HAP-1 (cell line): ENCODE measurements around the gene CDK15.
"Not testable (repeated sequence)": the region's sequence is repeated elsewhere in the genome, so short reads cannot be mapped to it uniquely, and the experiment has no call there.

Experiments used
- DNase-seq, 2 experiments: peaks; one replicate each; pipeline ENCODE4 v3.0.0-alpha.2; 2016 to 2020; ENCODE audit warnings: low spot score in 2 of 2
- H3K27me3 ChIP-seq: fragments of 250-450 bp; sonication (Bioruptor Pico); 2 replicates; pipeline ENCODE4 v1.5.1; 2020; ENCODE audit warnings: low read depth, mild to moderate bottlenecking, moderate library complexity
- H3K36me3 ChIP-seq: fragments of 250-450 bp; sonication (Bioruptor Pico); replicated peaks from 2 replicates; pipeline ENCODE4 v1.5.1; 2020; ENCODE audit warnings: mild to moderate bottlenecking
- H3K4me1 ChIP-seq: fragments of 250-450 bp; sonication (Bioruptor Pico); 2 replicates; pipeline ENCODE4 v1.5.1; 2020; ENCODE audit warnings: mild to moderate bottlenecking
- H3K4me3 ChIP-seq: fragments of 250-450 bp; sonication (Bioruptor Pico); 2 replicates; pipeline ENCODE4 v1.5.1; 2020; ENCODE audit warnings: mild to moderate bottlenecking, moderate library complexity
- H3K9me3 ChIP-seq: fragments of 250-450 bp; sonication (Bioruptor Pico); 2 replicates; pipeline ENCODE4 v1.5.1; 2020; ENCODE audit warnings: mild to moderate bottlenecking, moderate library complexity
- in situ Hi-C: fragments of 300-500 bp; cut with MboI; formaldehyde crosslinking; loops from 3 replicates; pipeline ENCODE4 v1.14.3; 2020; ENCODE audit warnings: low sequenced_read_pairs, inconsistent platforms, mixed read lengths

Gene CDK15

GRCh38 chr2:201821080-201821479 is 14.7 kb downstream of the CDK15 start:
- in situ Hi-C loops: no loop called here
- Histone ChIP-seq H3K4me3 (no peak overlapping the region), H3K4me1 (no peaks in the 10 kb centered on the region), H3K27me3 (no peaks in the 10 kb centered on the region), H3K9me3 (no peaks in the 10 kb centered on the region), H3K36me3 (no peaks in the 10 kb centered on the region)
- no peak for DNase-seq

GRCh38 chr2:201824212-201824611 is 17.9 kb downstream of the CDK15 start:
- no peak overlapping the region for H3K4me3 ChIP-seq
- H3K36me3 ChIP-seq: no peaks in the 10 kb centered on the region
- DNase-seq: no peak
- no peaks in the 10 kb centered on the region for H3K9me3 ChIP-seq
- H3K4me1 ChIP-seq: no peaks in the 10 kb centered on the region
- in situ Hi-C loops: no loop called here
- no peaks in the 10 kb centered on the region for H3K27me3 ChIP-seq

GRCh38 chr2:201827621-201828020 is 21.3 kb downstream of the CDK15 start:
- in situ Hi-C loops: no loop called here
- no peaks in the 10 kb centered on the region for H3K4me1 ChIP-seq
- DNase-seq: no peak

GRCh38 chr2:201828220-201828619 is 21.9 kb downstream of the CDK15 start:
- no peaks in the 10 kb centered on the region for H3K36me3 ChIP-seq
- in situ Hi-C loops: no loop called here
- no peak for DNase-seq
- H3K27me3 ChIP-seq: no peaks in the 10 kb centered on the region
- no peak overlapping the region for H3K4me3 ChIP-seq
- H3K9me3 ChIP-seq: no peaks in the 10 kb centered on the region
- H3K4me1 ChIP-seq: no peaks in the 10 kb centered on the region

More at GRCh38 chr2:201827621-201828020, 21.3 kb downstream of the CDK15 start:
- no peak overlapping the region for H3K4me3 ChIP-seq
- no peaks in the 10 kb centered on the region for H3K36me3 ChIP-seq
- no peaks in the 10 kb centered on the region for H3K27me3 ChIP-seq
- H3K9me3 ChIP-seq: no peaks in the 10 kb centered on the region

- in situ Hi-C loops: no loop called here
- no peaks in the 10 kb centered on the region for H3K9me3 ChIP-seq
- DNase-seq: no peak
- H3K36me3 ChIP-seq: no peaks in the 10 kb centered on the region
- no peaks in the 10 kb centered on the region for H3K27me3 ChIP-seq
- no peak overlapping the region for H3K4me3 ChIP-seq
- no peaks in the 10 kb centered on the region for H3K4me1 ChIP-seq
Measured at GRCh38 chr2:201830666-201831065, 24.3 kb downstream of the CDK15 start.

GRCh38 chr2:201831469-201831868 is 25.1 kb downstream of the CDK15 start:
- in situ Hi-C loops: no loop called here
- H3K36me3 ChIP-seq: no peaks in the 10 kb centered on the region
- H3K4me3 ChIP-seq: no peak overlapping the region
- no peaks in the 10 kb centered on the region for H3K9me3 ChIP-seq
- DNase-seq: no peak
- H3K27me3 ChIP-seq: no peaks in the 10 kb centered on the region
- H3K4me1 ChIP-seq: no peaks in the 10 kb centered on the region

- Histone ChIP-seq H3K27me3 (0 out of 2 replicates have a peak, but pooled peaks cover 3% of the 10 kb centered on the region), H3K36me3 (no peaks in the 10 kb centered on the region), H3K4me3 (no peak overlapping the region), H3K9me3 (no peaks in the 10 kb centered on the region), H3K4me1 (no peaks in the 10 kb centered on the region)
- no peak for DNase-seq
- in situ Hi-C loops: no loop called here
Measured at GRCh38 chr2:201833781-201834180, 27.4 kb downstream of the CDK15 start.

GRCh38 chr2:201835066-201835465 is 28.7 kb downstream of the CDK15 start:
- Histone ChIP-seq H3K4me3 (no peak overlapping the region), H3K27me3 (0 out of 2 replicates have a peak, but pooled peaks cover 3% of the 10 kb centered on the region), H3K36me3 (no peaks in the 10 kb centered on the region), H3K4me1 (no peaks in the 10 kb centered on the region), H3K9me3 (no peaks in the 10 kb centered on the region)
- in situ Hi-C loops: no loop called here
- DNase-seq: no peak

- no peaks in the 10 kb centered on the region for H3K9me3 ChIP-seq
- 0 out of 2 replicates have a peak, but pooled peaks cover 3% of the 10 kb centered on the region for H3K27me3 ChIP-seq
- no peak for DNase-seq
- no peaks in the 10 kb centered on the region for H3K36me3 ChIP-seq
- H3K4me3 ChIP-seq: no peak overlapping the region
- in situ Hi-C loops: no loop called here
- H3K4me1 ChIP-seq: no peaks in the 10 kb centered on the region
Measured at GRCh38 chr2:201837391-201837790, 31.1 kb downstream of the CDK15 start.

GRCh38 chr2:201837824-201838431 is 31.6 kb downstream of the CDK15 start:
- H3K4me1 ChIP-seq: no peaks in the 10 kb centered on the region
- DNase-seq: no peak
- in situ Hi-C loops: no loop called here
- H3K4me3 ChIP-seq: no peak overlapping the region
- no peaks in the 10 kb centered on the region for H3K36me3 ChIP-seq
- H3K9me3 ChIP-seq: no peaks in the 10 kb centered on the region
- 0 out of 2 replicates have a peak, but pooled peaks cover 3% of the 10 kb centered on the region for H3K27me3 ChIP-seq

- no peak overlapping the region for H3K4me3 ChIP-seq
- no peaks in the 10 kb centered on the region for H3K4me1 ChIP-seq
- 0 out of 2 replicates have a peak, but pooled peaks cover 3% of the 10 kb centered on the region for H3K27me3 ChIP-seq
- no peak for DNase-seq
- in situ Hi-C loops: no loop called here
- H3K36me3 ChIP-seq: no peaks in the 10 kb centered on the region
- no peaks in the 10 kb centered on the region for H3K9me3 ChIP-seq
Measured at GRCh38 chr2:201839727-201840126, 33.4 kb downstream of the CDK15 start.

- in situ Hi-C loops: no loop called here
- no peak overlapping the region for H3K4me3 ChIP-seq
- no peaks in the 10 kb centered on the region for H3K4me1 ChIP-seq
- H3K9me3 ChIP-seq: no peaks in the 10 kb centered on the region
- H3K27me3 ChIP-seq: 0 out of 2 replicates have a peak, but pooled peaks cover 3% of the 10 kb centered on the region
- DNase-seq: no peak
- H3K36me3 ChIP-seq: no peaks in the 10 kb centered on the region
Measured at GRCh38 chr2:201840726-201841125, 34.4 kb downstream of the CDK15 start.

- Histone ChIP-seq H3K27me3 (peaks cover 9% of the 10 kb centered on the region), H3K9me3 (no peaks in the 10 kb centered on the region), H3K4me3 (no peak overlapping the region), H3K4me1 (no peaks in the 10 kb centered on the region), H3K36me3 (no peaks in the 10 kb centered on the region)
- in situ Hi-C loops: no loop called here
- DNase-seq: no peak
Measured at GRCh38 chr2:201842131-201842860, 36.0 kb downstream of the CDK15 start.

GRCh38 chr2:201844922-201845321 is 38.6 kb downstream of the CDK15 start:
- H3K36me3 ChIP-seq, H3K9me3 ChIP-seq, DNase-seq, in situ Hi-C loops, H3K4me1 ChIP-seq, H3K4me3 ChIP-seq: not testable (repeated sequence)
- H3K27me3 ChIP-seq: peaks cover 11% of the 10 kb centered on the region
